ENCODE results near the gene ELF5. TPM values are rescaled to one million over a fixed set of nuclear protein-coding genes. Genes with fewer than 3 reads are reported as not detected.

Gene ELF5
- not detected in 2 replicates for total RNA-seq

GRCh38 chr11:34513682-34514449 lies at the start of gene ELF5:
Gene ELF5 (minus strand): TSS chr11:34513794. CDS start chr11:34505749, 8,045 bp downstream.

DNA sequence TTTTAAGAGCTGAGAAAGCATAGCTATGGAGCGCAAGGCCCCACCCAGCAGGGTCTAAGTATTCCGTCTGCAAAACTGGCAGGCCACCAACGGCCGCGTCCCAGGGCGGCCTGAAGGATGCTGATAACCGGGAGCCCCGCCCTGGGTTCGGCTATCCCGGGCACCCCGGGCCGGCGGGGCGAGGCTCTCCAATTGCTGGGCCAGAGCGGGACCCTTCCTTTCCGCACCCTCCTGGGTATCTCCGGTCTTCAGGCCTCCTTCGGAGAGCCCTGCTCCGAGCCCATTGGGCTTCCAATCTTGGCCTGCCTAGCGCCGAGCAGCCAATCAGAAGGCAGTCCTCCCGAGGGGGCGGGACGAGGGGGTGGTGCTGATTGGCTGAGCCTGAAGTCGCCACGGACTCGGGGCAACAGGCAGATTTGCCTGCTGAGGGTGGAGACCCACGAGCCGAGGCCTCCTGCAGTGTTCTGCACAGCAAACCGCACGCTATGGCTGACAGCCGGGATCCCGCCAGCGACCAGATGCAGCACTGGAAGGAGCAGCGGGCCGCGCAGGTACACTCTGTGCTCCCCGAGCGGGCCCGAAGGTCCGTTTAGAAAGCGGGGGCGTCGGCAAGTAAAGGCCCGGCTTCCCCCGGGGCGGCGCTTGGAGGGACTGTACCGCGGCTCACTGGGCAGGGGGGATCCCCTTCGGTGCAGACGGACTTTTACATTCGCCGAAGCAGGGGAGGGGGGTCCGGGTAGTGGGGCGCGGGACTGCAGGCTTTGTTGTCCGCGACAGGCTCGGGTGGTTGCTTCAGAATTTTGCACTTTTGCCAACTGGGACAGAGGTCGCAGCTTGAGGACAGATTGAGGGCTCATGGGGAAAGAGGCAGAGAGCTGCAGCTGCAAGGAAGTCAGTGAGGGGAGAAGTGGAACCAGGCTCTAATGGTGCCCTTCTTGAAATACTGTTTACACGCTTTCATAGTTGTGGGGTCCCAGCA lies 74.8 kb downstream of the ELF5 start, which contains the start of gene CAT:
Gene CAT, plus strand, starts transcription at position 406 of the 979 bp plus-strand sequence. Its CDS starts 80 bp downstream, at position 486.

Other genes with a start within 250 kb of the ELF5 start
- gene ABTB2, start 155.8 kb downstream of the ELF5 start, total RNA-seq: 2.7 and 3.0 TPM in 2 replicates
- gene CAT, start 74.9 kb downstream of the ELF5 start, total RNA-seq: 78.4 and 86.5 TPM in 2 replicates
- gene EHF, start 107.3 kb upstream of the ELF5 start, total RNA-seq: under 0.01 TPM in 1 of 2 replicates, not detected in the other